Embryonic facial prominence (tissue), 1 donor: ENCODE measurements around the gene ACBD5.

Experiments used
- DNase-seq: peaks from one replicate; pipeline ENCODE4 v3.0.0-alpha.2; 2016; ENCODE audit errors: extremely low spot score

Gene ACBD5

DNA sequence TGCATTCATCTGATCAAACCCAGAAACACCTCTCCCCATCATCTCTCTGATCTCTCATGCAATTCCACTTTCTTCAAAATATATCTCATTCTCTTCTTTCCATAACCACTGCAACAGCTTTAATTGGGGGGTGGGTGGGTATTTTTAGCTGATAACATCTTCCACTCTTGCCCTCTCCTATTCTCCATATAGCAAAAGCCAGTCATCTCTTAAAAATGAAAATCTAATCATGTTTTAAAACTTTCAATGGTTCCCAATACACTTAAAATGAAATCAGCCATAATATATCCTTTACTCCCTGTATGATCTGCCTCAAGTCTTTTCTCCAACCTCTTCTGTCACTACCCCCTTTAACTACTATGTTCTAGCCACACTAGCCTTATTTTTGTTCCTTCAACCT is 87.9 kb downstream of the ACBD5 start:
- DNase-seq, result no peak

DNA sequence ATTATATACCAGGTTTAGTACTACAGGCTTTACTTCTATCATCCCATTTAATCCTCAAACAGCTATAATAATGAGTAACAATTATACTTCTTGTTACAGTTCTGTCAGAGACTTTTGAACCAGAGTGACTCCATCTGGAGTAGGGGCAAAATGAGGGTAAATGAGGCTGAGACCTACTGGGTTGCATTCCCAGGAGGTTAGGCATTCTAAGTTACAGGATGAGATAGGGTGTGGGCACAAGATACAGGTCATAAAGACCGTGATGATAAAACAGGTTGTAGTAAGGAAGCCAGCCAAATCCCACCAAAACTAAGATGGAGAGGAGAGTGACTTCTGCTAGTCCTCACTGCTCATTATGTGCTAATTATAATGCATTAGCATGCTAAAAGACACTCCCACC is 90.3 kb downstream of the ACBD5 start:
- DNase-seq, result no peak

DNA sequence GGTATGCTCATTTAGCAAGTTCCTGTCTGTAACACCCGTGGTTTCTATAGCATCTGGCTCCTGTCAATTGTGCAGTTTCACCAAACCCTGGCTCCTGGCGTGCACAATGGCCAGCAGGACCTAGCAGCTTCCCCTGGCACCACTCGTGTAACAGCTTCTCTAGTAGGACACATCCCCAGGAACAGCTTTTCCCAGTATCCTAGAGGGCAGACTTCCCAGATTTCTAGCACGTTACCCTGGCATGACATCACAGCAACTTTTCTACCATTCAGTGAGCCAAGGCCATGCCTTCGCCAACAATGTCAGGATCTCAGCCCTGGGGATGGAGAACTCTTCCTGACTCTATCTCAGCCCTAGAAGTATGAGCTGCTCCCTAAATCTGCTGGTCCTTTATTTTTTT is 92.9 kb downstream of the ACBD5 start:
- DNase-seq, result no peak

DNA sequence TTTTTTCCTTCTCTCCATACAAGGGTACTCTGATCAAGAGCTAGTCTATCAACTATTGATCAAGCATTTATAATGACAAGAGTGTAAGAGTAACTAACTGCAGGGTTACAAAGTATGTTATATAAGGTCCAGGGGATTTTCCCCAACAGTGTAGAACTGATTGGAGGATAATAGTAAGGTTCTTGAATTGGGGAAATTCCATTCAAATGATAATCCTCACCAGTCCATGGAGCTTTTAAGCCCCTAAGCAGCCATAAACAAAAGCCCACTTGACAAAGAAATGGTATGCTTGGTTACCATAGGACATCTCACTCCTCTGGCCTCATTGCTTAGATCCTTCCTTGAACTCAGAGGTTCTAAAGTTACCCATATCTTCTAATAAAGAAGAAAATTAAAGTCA is 94.7 kb downstream of the ACBD5 start:
- DNase-seq, result no peak
